NCI-H1436 treated with DMSO at 0.1 percent for 48 hours (cell line): ENCODE data around the gene GZMH.
"Not testable (repeated sequence)": the region's sequence is repeated elsewhere in the genome, so short reads cannot be mapped to it uniquely, and the experiment has no call there.

ENCODE experiments used
- DNase-seq: peaks from one replicate; lab custom pipeline; 2025; lab: John Stamatoyannopoulos, UW

Gene GZMH, protein sequence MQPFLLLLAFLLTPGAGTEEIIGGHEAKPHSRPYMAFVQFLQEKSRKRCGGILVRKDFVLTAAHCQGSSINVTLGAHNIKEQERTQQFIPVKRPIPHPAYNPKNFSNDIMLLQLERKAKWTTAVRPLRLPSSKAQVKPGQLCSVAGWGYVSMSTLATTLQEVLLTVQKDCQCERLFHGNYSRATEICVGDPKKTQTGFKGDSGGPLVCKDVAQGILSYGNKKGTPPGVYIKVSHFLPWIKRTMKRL

DNA sequence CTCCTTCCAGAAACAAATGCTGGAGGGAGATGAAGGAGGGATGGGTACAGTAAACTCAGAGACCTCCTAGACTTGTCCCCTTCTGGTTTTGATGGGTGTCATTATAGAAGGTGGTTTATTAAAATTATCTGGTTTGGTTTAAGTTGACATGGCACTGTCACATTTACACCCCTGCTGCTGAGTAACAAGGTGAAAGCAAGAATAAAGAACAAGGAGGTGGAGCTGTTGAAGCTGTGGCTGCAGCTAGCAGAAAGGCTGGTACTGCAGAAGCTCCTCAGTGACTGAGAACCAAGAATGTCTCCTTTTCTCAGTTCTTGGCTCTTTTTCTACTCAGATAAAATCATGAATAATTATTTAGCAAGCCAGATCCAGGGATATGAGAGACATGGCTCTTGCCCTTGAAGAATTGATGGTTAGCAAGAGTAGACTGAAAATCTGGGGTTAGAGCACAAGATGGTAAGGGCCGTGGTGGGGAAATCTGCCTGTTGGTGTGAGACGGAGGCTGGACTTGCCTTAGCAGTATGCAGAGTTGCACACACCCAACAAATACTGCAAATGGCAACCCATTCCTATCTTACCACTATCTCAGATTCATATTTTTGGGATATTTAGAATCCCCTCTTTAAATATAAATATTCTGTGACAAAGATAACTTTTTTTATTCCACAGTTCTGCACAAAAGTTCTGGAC lies at the start of gene GZMH:
GZMH (minus strand) TSS at position 31 of the 690 bp plus-strand sequence. CDS start 72 bp downstream, outside the sequence.
- DNase-seq: no peak

DNA sequence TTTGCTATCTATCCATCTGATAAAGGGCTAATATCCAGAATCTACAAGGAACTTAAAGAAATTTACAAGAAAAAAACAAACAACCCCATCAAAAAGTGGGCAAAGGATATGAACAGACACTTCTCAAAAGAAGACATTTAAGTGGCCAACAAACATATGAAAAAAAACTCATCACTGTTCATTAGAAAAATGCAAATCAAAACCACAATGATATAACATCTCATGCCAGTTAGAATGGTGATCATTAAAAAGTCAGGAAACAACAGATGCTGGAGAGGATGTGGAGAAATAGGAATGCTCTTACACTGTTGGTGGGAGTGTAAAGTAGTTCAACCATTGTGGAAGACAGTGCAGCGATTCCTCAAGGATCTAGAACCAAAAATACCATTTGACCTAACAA lies 38.9 kb upstream of the GZMH start:
- DNase-seq: not testable (repeated sequence)

DNA sequence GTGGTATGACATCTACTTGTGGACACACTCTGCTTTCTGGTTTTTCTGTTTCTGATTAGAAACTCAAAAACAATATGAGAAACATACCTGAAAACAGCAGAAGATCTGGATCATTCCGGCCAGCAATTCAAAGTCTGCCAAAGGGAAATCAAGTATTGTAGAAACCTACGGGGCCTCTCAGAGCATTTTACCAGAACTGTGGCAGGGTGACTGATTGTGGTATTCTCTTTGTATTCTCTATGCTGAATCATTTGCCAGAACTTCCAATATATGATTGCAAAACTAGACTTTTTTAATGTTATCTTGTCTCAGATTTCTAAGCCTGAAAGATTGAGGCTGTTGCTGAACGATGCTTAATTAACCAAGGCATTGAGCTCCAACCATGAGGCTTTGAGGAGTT lies 30.4 kb upstream of the GZMH start:
- DNase-seq: no peak

DNA sequence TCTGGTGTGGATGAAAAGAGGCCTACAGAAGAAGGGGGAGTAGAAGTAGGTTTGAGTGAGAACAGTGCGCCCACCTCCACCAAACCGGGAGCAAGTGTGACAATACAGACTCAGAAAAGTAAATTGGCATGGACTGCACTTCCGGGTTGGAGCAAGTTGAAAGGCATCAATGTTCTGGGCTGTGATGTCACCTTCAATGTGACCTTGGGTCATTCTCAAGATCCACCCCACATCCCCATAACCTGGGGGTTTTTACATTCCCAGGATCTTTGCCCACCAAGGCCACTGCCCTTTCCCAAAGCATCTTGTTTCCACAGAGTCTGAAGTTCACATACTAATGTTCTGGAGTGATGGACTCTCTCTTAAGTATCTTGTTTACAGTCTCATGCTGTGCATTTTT lies 29.8 kb upstream of the GZMH start:
- no peak for DNase-seq

DNA sequence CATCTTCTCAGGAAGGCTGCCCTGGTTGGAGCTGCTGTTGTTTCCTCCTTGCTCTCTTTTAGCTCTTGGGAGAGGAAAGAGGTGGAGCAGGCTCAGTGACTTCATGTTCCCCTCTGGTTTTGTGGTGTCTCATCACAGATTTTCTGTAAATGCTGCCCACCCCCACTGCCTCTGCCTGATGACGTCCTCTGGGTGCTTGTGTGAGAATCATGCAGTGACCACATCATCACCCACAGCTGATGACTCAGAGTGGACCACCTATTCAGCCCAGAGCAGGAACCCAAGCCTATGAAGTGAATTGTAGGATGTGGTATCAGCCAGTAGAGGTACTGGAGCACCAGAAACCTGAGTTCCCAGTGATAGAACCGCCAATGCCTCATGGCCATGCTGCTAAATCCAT lies 24.7 kb upstream of the GZMH start, which contains the start of gene GZMB:
GZMB (minus strand) TSS at position 33 of the 400 bp plus-strand sequence; CDS start at position 3, 30 bp downstream.
- no peak for DNase-seq

DNA sequence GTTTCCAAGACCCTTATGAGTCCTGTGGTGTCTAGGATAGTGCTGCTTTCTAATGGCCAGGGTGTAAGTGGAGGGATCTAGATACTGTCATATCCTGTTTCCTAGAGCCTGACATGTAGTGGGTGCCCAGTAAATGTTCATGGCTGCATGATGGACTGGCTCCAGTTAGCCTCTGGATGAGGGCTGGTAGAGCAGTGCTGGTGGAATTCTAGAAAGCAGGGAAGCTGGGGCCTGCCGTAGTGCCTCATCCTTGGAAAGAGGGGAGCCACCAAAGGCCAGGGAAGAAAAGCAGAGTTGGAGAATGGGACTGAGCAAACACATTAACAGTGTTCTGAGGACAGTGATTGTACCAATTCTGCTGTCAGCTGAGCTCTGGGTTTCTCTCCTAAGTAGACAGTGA lies 23.9 kb upstream of the GZMH start:
- DNase-seq: no peak

DNA sequence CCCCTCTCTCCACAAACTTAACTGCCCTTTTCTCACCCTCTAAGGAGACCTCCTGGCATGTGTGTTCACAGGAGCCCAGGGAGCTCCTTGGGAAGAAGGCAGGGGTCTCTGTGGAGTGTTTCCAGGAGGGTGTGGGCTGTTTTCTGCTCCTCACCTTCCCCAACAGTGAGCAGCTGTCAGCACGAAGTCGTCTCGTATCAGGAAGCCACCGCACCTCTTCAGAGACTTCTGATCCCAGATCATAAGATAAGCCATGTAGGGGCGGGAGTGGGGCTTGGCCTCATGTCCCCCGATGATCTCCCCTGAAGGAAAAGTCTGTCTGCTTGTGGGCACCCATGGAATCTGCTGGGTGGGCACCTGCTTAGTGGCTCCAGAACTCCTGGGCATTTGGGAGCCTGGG lies 23.3 kb upstream of the GZMH start:
- no peak for DNase-seq

DNA sequence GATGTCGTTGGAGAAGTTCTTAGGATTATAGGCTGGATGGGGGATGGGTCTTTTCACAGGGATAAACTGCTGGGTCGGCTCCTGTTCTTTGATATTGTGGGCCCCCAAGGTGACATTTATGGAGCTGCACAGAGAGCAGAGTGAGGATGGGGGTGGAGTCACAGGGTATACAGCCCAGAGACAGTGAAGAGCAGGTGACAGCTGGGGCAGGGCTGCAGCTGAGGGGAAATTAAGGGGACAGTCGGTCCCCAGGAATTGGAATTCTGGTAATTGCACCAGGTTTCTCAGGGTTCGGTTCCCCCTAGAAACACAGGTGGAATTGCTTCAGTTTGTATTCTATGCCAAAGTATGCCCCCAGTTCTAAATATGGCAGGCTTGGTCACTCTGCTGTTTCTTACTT lies 22.9 kb upstream of the GZMH start:
- DNase-seq: no peak

DNA sequence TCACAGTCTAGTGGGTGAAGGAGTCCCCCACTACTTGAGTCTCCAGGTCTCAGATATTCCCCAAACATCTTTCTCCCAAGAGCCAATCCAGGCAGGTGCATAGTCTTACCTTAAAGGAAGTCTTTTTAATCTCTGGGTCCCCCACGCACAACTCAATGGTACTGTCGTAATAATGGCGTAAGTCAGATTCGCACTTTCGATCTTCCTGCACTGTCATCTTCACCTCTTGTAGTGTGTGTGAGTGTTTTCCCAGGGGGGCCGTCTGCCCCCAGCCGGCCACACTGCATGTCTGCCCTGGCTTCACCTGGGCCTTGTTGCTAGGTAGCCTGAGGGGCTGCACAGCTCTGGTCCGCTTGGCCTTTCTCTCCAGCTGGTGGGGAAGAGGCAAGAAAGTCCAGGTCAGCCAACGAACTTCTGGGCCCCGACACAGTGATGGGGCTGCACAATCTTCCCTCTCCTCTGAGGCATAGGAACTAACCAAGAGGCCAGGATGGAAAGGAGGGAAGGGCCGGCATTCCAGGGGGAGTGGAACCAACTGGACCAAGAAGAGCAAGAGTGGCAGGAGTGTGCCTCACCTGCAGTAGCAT lies 22.4 kb upstream of the GZMH start:
- no peak for DNase-seq

DNA sequence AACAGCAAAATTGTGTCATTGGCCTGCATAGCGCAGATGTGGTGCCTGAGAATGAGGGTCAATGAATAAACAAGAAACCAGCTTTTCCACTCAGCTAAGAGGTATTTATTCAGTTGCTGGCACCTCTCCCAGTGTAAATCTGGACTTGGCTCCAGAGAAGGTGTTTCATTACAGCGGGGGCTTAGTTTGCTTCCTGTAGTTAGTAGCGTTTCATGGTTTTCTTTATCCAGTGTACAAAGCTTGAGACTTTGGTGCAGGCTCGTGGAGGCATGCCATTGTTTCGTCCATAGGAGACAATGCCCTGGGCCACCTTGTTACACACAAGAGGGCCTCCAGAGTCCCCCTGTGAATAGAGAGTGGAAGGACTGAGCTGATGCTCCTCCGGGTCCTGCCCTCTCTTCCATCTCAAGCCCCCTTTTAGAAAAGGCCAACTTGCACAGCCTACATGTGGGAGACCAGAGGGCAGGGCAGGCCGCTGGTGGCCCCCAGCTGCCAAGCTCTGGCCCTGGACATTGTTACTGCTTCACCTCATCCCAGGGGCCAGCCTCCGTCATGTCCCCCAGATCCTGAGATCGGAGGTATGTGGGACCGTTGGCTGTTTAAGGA lies 21.5 kb upstream of the GZMH start:
- no peak for DNase-seq

DNA sequence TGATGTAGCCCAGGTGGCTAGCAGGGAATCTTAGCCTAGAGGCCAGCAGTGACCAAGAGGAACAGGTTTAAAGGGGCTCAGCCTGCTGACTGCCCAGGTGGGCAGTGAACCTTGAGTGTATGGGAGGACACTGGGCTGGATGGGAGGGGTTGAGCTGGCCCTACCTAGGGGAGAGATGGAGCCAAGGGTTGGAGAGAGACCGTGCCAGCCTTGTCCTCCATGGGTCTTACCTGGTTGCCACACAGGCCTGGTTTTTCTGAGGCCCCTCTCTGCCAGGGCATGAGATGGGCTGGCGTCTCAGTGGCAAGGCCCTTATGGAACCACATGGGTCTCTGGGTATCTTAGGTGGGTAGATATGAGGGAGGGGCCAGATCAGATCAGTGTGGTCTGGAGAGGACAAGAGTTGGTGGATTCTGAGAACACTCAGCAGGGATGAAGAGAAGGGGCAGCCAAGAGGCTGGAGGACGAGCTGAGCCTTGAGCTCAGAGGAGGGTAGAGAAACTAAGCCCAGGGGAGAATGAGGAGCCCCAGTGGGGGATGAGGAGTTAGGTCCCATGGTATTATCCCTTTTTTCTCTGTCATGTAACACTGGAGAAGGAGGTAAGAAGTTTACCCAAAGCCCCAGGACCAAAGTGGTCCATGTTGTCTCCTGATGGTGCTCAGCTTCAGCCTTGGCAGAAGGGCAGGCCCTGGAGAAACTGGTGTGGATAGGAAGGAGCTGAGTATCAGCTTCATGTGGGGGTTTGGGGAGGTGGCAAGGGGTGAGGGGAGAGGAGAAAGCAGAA lies 20.8 kb upstream of the GZMH start:
- DNase-seq: no peak

DNA sequence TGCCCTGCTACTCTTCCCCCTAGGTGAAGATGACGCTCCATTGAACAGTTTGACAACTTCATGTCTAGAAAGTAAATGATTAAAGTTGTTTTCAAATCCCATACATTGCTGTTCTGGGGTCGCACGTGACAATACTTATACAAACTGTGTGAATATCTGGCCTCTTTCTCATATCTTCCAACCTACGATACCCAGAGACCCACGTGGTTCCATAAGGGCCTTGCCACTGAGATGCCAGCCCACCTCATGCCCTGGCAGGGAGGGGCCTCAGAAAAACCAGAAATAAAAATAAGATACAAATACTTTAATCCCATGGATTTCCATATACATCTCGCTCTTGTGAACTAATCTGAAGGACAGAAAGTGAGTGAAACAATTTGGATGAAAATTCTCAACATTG lies 20.0 kb upstream of the GZMH start:
- DNase-seq: no peak

DNA sequence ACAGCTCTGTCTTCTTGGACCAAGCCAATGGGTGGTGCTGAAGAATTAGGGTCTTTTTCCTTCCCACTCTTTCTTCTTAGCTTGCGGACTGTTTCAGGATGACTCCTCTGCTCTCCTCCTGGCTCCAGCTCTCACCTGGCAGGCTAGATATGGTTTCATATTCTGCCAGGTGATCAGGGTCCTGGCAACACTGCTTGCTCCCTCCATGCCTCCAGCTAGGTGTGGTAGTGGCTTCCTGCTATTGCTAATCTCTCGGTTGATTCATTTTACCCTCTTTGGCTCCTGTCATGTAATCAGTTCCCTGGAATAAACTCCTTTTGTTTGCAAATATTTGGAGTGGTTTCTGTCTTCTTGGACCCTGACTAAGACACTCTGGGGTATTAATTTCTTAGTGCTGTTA lies 4.3 kb upstream of the GZMH start:
- no peak for DNase-seq

DNA sequence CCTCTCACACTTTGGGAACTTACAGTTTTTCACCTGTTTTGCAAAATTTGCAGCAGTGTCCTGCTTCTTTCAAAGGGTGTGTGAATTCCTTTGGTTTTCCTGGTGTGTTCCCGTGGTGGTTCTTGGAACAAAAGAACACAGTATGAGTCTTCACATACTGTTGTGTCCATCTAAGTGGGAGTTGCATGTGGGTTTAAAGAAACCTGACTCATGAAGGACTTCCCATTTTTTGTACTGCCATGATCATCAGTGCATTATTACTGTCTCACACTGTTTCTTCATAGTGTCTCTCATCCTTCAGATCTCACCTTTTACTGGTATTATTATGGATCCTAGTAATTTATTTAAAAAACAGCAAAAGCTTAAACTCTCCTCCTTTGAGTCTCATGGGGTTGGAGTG lies 3.8 kb upstream of the GZMH start:
- no peak for DNase-seq

DNA sequence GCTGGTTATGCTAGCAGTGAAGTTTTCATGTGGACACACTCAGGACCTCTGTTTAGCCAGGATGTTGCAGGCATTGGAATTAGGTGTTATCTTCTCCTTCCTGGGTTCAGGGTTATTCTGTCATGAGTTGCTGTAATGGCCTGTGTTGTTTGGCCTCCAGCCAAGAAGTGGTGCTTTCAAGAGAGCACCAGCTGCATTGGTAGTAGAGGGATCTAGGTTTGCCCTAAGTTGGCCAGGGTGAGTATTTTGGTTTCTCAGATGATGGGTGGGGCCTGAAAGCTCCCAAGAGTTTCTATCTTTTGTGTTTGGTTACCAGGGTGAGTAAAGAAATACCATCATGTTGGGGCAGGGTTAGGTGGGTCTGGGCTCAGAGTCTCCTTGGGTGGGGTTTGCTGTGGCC lies 2.7 kb upstream of the GZMH start:
- no peak for DNase-seq

DNA sequence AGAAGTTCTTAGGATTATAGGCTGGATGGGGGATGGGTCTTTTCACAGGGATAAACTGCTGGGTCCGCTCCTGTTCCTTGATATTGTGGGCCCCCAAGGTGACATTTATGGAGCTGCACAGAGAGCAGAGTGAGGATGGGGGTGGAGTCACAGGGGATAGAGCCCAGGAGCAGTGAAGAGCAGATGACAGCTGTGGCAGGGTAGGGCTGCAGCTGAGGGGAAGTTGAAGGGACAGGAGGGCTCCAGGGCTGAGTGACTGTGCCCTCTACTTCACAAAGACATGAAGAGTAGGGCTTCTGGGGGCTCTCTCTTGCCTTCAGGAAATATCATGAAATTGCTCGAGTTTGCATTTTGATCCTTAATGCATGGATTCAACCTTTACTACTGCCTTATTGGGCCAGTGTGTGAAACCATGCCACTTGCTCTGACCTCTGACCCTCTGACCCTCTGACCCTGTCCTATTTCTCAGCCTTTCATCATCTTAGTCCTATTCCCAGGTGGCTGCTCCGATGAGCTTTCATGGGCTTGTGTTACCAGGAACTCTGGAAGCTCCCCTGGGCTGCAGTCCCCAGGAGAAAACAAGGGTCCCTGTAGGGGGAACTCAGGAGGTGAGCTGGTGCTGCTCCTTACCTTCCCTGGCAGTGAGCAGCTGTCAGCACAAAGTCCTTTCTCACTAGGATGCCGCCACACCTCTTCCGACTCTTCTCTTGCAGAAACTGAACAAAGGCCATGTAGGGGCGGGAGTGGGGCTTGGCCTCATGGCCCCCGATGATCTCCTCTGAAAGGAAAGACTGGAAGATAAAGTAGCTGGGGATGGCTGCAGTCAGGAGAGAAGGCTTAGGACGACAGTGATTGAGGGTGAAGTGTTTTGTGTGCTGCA lies 1.6 kb downstream of the GZMH start:
- no peak for DNase-seq

DNA sequence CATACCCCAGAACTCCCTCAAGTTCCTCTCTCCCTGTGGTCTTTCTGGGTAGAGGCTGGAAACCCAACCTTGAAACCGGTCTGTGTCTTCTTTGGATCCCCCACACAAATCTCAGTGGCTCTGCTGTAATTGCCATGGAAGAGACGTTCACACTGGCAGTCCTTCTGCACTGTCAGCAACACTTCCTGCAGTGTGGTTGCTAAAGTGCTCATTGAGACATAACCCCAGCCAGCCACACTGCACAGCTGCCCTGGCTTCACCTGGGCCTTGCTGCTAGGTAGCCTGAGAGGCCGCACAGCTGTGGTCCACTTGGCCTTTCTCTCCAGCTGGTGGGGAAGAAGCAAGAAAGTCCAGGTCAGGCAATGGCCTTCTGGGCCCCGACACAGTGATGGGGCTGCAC lies 2.4 kb downstream of the GZMH start:
- DNase-seq: no peak

DNA sequence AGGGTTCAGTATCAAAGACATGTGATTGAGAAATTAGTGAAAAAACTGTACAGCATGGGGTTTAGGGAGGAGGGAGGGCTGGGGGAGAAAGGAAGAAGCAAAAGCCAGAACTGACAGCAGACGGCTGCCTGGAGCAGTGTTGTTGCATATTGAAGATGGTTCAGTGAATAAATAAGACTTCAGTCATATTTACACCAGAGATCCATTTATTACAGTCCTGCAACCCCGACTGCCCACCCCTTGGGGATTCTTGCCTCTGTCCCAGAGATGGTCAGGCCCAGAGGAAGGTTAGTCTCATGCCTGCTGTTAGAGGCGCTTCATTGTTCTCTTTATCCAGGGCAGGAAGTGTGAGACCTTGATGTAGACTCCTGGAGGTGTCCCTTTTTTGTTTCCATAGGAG lies 3.2 kb downstream of the GZMH start:
- DNase-seq: no peak

DNA sequence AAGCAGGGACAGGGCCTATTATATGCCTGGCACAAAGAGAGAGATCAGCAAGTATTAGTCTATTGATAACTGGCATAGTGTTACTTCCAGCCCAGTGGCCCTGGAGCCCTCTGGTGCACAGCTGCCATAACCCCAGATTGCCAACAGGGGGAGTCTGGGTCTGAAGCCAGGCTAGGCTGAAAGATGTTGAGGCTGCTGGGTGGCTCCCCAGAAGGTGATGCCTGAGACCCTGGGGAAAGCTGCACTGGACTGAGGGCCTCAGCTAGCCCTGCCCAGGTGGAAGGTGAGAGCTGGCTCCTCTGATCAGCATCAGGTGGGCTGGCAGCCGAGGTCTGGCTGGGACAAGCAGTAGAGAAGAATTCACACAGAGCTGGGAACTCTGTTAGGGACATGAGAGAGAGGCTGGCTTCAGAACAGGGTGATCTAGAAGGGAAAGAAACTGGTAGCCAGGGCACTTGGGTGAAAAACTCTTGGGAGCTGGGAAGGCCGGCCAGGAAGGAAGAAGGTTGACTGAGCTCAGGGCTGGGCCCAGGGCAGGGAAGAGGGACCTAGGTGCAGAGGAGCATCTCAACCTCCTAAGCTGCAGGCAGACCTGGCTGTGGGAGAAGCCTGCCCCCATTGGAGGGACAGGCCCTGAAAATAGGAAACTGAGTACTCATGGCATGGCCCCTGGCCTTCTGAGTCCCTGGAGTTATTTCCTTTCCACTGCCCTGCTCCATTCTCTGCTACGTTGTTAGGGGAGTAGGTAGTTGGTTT lies 3.9 kb downstream of the GZMH start:
- no peak for DNase-seq

DNA sequence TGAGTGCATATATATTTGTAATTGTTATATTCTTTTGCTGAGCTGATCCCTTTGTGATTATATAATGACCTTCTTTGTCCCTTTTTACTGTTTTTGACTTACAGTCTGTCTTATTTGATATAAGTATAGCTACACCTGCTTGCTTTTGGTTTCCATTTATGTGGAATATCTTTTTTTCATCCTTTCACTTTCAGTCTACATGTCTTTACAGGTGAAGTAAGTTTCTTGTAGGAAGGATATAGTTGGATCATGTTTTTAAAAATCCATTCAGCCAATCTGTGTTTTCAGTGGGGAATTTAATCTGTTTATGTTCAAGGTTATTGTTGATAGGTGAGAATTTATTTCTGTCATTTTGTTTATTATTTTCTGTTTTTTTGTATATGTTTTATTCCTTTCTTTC lies 12.1 kb downstream of the GZMH start:
- no peak for DNase-seq
